Fibroblast of the conjunctiva (primary cell): ENCODE data around the gene RIPK4.

Experiments used
- DNase-seq: peaks from one replicate; pipeline ENCODE4 v3.0.0-alpha.2; 2010; ENCODE audit warnings: low read depth

Gene RIPK4

DNA sequence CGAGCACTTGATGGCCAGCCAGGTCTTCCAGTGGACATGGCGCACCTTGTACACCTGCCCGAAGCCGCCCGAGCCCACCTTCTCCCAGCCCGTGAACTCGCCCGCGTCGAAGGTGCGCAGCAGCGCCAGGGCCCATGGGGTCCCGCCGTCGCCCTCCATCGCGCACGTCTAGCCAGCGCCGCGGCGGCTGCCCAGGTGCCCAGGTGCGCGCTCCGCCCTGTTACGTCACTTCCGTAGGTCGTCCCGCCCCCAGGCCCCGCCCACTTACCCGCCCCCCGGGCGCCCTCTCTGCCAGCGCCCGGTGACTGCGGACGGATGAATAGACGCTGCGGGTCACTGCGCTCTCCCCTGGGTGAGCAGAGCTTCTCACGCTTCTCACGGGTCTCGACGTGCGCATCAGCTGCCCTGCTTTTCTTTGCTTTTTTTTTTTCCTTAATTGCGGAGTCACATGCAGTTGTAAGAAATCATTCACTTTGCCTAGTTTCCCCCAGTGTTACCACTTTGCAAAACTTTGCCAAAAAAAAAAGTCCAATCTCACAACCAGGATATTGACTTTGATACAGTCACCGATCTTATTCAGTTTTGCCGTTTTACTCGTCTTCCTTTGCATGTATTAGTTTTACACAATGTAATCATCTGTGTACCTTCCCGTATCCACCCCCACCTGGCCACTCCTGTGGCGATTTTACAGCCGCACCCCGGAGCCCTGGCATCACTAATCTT is at the start of gene RIPK4:
Gene RIPK4, minus strand, starts transcription at position 170 of the 723 bp plus-strand sequence. Its CDS starts 11 bp downstream, at position 159.
- DNase-seq: no peak

DNA sequence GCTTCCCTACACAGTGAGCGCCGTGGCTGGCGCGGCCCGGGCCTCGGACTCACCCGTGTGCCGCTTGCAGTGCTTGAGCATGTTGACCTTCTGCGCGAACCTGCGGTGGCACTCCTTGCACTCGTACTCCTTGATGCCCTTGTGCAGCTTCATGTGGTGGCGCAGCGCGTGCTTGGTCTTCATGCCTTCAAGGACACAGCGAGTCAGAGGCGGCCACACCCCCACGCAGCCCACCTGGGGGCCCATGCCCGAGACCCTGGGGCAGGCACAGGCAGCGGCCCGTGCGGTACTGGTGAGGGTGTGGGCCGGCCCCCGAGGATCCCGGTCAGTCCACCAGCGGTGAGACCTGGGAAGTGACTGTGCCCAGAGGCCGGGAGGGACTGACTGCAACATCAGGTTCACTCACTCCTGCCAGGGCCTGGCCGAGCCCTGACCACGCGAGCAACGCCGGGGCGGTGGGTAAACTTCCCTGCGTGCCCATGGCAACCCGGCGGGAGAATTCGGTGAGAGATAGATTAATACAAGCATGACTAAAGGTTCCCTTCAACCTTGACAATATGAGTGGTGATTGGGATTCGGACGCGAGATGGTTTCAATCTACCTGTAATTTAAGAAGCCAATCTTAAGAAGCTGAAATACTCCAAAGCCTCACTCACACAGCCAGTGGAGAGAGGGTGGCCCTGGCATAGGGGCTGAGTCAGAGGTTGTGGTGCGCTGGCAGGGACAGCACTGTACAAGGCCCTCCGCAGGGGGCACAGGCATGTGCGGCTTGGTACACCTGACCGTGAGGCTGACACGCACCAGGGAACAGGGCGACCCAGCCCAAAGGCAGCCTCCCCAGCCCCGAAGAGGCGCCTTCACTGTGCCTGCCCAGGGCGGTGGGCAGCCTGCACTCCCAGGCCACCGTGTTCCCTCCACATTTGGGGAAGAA is 49.1 kb upstream of the RIPK4 start:
- DNase-seq: no peak

DNA sequence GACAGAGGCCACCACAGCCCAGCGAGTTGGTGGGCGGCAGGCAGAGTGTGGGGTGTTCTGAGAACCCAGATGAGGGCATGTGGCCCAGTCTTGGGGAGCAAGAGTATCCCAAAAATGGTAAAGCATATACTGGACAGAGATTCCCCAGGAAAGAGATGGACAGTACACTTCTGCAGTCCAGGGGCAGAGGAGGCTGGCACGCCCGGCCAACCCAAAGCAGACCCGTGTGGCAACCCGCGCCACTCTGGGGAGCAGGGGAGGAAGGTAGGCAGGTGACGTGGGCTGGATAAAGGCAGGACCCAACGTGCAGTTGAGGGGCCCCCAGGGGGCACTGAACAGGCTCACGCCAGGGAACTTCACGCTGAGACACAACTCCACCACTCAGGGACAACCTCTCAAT is 46.4 kb upstream of the RIPK4 start:
- DNase-seq: no peak

GRCh38 chr21:41812679-41813078 is 45.8 kb upstream of the RIPK4 start:
- DNase-seq: no peak

DNA sequence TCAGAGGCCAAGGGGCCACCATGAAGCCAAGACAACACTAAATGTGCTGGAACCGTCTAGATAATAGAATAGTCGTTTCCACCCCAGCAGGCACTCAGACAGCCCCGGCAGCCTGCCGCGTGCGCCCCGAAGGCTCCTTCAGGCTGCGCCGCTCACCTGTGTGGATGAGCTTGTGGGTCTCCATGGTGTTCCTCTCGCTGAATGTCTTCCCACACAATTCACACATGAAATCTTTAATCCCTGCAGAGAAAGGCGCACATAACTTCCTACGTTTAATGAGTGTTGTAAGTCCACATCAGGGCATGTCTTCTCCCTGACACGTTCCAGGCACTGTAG is 43.7 kb upstream of the RIPK4 start:
- no peak for DNase-seq

DNA sequence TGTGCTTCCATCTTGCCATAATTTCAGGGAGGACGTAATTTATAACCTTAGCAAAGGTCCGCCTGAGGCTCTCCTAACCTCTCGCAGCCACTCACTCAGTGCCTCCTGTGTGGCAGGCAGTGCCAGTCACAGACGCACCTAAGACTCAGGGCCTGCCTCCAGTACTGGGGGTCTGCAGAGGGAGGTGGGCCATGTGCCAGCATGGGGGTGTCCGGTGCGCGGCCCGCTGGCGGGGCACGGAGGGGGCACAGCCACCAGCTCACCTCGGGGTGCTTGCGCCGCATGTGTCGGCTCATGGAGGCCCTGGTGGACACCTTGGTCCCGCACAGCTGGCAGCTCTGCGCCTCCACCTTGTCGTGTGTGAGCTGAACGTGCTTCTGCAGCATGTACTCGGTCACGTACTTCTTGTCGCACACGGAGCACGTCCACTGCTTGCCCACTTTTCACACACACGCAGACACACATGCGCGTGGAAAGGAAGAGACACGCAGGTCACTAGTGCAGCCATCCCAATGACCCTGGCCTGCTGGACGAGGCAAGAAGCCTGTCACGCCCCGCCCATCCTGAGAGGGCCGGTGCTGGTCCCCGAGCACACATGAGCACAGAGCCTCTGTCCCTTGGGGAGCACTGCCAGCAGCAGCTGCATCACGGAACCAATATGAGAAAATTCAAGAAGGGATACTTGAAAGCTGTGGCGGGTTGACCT is 43.2 kb upstream of the RIPK4 start:
- no peak for DNase-seq

GRCh38 chr21:41808846-41809245 is 42.0 kb upstream of the RIPK4 start:
- DNase-seq: no peak

DNA sequence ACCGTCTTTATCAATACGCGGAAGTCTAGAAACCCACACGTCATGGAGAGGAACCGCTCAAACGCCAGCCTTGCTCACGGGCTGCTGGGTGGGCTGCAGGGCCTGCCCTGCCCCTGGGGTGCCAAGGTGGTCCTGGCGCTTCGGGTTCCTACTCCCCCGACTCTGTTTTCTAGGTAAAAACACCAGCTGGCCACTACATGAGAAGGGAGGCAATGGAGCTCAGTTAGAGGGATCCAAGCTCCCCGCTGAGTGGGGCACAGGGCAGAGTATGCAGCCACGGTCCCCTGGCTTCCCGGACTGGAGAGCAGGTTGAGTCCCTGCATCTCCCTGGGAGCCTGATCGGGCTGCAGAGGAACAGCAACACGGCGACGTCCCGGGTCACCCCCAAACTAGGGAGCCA is 41.2 kb upstream of the RIPK4 start:
- no peak for DNase-seq

DNA sequence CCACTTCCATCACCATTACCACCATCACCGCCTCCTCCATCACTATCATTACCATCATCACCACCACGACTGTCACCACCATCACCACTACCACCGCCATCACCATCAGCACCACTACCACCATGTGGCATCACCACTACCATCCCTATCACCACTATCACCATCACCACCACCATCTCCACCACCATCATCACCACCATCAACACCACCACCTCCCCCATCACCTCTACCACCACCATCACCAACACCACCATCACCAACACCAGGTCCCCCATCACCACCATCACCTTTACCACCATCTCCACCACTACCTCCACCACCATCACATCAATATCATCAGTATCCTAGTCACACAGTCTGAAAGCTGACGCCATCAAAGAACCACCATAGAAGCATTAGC is 39.9 kb upstream of the RIPK4 start:
- DNase-seq: no peak

DNA sequence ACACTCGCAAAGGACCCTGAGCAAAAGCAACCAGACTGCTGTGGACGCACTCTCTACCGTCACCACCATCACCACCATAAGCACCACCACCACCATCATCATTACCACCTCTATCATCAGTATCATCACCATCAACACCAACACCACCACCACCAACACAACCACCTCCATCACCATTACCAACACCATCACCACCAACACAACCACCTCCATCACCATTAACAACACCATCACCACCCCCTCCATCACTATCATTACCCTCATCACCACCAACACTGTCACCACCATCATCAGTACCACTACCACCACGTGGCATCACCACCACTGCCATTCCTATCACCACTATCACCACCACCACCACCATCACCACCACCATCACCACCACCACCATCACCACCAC is 38.8 kb upstream of the RIPK4 start:
- no peak for DNase-seq

- DNase-seq: no peak
These were observed 38.2 kb upstream of the RIPK4 start for GRCh38 chr21:41805038-41805437.

DNA sequence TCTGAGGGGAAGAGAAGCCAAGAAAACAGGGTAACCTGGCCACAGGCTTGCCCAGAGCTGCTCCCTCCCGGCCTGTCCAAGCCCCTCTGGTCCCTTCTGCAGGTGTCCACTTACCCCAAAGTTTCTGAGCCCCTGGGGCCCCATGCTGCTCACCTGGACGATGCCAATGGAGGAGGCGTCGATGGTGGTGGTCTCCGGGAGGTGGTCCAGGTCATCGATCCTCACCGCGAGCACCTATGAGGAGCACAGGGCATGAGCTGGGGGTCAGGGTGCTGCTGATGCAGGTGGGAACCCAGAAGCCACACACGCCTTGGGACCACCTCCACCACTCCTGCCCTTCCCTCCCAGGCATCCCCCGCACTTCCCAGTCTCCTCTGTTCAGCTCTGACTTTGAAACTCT is 37.5 kb upstream of the RIPK4 start:
- no peak for DNase-seq

DNA sequence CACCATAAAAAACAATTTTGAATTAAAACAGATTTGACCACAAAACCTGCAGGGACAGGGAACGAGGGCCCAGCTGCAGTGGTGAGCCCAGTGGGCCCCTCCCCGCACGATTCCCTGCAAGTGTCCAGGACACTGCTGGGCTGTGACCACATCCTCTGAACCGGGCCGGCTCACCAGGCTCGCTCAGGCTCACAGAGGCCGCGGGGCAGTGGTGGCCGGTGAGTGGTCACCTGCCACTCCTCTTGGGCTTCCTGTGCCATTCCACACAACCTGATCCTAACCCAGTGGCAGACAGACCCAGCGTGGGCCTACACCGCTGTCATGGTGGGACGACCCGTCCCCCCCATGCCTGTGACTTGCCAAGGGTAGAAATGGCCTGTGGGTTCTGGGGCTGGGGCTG is 36.5 kb upstream of the RIPK4 start:
- no peak for DNase-seq

DNA sequence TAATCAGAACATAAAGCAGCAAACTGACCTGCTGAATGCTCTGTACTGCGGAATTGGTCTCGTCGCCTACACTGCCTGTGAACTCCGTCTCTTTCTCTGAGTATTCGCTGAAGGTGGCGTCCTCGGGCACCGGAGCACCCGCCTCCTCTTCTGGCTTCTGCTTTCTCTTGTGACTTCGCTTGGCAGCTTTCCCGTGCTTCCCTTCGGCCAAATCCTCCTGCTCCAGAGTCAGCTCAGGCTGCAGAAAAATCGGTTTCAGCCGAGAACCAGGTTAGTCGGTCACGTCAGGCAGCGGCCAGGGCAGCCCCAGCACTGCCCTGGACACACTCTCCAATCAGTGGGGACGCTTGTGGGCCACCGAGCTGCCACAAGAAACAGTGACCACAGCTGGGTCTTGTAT is 35.8 kb upstream of the RIPK4 start:
- DNase-seq: peak; percentile 32

- DNase-seq: no peak
These were observed 35.3 kb upstream of the RIPK4 start for GRCh38 chr21:41802198-41802584.

DNA sequence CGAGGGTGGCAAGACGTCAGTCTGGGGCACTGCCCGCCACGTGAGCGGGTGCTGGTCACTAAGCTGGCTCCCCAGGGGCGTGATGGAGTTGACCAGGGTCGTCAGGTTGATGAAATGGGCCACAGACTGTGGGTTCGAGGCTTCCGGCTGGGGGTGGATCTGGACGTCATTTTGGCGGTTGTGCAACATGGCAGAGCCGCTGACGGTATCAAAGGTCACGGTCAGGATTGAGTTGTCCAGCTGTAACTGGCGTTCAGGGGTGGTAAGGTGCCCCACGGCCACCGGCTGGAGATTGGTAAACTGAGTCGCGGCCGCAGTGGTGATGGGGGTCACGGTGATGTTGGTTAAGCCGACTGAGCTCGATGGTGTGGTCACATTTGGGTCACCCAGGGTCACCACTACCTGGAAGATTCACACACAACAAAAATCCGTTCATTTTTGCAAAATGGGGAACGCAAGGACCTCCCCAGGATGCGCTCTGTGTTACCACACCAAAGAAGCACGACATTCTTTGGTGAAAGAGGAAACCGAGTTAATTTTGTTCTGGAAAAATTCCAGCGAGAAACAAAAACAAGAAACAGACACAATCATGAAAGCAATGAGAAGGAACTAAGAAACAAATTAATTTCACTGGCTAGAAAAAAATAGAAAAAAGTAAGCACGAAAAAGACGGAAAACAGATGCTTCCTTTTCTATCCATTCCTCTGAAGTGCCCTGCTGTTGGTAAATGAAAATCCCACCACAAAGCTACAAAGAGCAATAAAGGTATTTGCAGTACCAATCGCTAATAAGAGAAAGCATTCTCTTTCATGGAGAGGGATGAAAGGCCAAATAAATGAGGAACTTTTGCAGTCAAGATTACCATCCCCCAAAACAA is 34.7 kb upstream of the RIPK4 start:
- no peak for DNase-seq

- DNase-seq: no peak
These were observed 33.8 kb upstream of the RIPK4 start for GRCh38 chr21:41800425-41801320.

GRCh38 chr21:41799763-41800162 is 32.9 kb upstream of the RIPK4 start:
- DNase-seq: no peak

GRCh38 chr21:41798326-41798725 is 31.5 kb upstream of the RIPK4 start:
- no peak for DNase-seq

DNA sequence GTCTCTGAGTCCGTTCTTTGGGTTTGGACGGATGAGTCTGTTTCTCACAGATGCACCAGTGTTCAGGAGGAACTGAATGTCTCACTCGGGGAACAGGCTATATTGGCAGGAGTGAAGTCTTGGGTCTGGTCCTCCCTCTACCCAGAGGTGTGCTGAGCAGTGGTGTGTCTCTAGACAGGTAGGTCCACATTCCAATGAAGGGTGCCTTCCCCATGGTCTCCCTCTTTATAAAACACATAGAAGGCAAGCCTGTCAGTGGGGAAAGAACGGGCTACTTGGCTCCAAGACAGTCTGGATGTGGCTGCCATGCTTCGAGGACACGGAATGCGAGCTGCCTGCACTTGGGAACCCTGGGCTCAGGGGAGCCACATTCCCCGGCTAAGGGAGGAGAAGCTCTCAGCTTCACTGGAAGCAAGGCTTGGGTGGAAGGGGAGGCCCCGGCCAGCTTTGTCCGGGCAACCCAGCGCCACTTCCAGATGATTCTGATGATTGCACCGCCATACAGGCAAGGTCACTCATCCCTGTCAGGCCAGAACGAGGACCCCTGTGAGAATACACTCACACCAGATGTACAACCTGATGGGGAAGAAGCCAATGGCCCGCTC is 29.7 kb upstream of the RIPK4 start:
- DNase-seq: no peak
